ENCODE measurements around the gene PNMA8C.

DNA sequence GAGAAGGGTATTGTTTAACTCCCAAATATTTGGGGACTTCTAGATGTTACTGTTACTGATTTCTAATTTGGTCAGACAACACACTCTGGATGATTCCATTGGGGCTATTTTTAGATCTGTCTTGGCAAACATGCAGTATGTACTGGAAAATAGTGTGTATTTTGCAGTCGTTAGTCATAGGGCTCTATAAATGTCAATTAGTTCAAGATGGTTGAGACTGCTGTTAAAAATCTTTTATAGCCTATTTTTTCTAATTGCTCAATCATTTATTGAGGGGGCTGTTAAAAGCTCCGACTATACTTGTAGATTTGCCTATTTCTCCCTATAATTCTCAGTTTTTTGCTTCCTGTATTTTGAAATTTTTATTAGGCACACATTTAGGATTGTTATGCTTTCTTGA, 50.5 kb downstream of the PNMA8C start:
- TF ChIP-seq, protein P1, sequence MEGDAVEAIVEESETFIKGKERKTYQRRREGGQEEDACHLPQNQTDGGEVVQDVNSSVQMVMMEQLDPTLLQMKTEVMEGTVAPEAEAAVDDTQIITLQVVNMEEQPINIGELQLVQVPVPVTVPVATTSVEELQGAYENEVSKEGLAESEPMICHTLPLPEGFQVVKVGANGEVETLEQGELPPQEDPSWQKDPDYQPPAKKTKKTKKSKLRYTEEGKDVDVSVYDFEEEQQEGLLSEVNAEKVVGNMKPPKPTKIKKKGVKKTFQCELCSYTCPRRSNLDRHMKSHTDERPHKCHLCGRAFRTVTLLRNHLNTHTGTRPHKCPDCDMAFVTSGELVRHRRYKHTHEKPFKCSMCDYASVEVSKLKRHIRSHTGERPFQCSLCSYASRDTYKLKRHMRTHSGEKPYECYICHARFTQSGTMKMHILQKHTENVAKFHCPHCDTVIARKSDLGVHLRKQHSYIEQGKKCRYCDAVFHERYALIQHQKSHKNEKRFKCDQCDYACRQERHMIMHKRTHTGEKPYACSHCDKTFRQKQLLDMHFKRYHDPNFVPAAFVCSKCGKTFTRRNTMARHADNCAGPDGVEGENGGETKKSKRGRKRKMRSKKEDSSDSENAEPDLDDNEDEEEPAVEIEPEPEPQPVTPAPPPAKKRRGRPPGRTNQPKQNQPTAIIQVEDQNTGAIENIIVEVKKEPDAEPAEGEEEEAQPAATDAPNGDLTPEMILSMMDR (IDR thresholded peaks at IDR 0.05): no peak
- TF ChIP-seq ZFX (IDR thresholded peaks at IDR 0.05; ENCODE audit: borderline replicate concordance): no peak

Data from 22Rv1 (cell line).